Hepatocyte (in vitro differentiated cells): ENCODE measurements around the gene KCND2.
"Not testable (repeated sequence)": the region's sequence is repeated elsewhere in the genome, so short reads cannot be mapped to it uniquely, and the experiment has no call there.

Experiments
- EZH2phosphoT487 ChIP-seq: fragments of 200-600 bp; sonication (generic); IDR thresholded peaks from one replicate; pipeline ENCODE4 v1.6.1; 2018; ENCODE audit warnings: antibody characterized with exemption, mild to moderate bottlenecking, low read depth, moderate library complexity; ENCODE audit not compliant: unreplicated experiment, severe bottlenecking
- TF ChIP-seq, protein P1 (sequence below): fragments of 200-600 bp; sonication (generic); IDR thresholded peaks from 2 replicates; pipeline ENCODE4 v1.5.1; 2016; ENCODE audit warnings: antibody characterized with exemption, mild to moderate bottlenecking; ENCODE audit not compliant: poor library complexity

DNA sequence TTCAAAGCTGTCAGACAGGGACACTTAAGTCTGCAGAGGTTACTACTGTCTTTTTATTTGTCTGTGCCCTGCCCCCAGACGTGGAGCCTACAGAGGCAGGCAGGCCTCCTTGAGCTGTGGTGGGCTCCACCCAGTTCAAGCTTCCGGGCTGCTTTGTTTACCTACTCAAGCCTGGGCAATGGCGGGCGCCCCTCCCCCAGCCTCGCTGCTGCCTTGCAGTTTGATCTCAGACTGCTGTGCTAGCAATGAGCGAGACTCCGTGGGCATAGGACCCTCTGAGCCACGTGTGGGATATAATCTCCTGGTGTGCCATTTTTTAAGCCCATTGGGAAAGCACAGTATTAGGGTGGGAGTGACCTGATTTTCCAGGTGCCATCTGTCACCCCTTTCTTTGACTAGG lies 32.6 kb upstream of the KCND2 start:
- TF ChIP-seq, protein P1, sequence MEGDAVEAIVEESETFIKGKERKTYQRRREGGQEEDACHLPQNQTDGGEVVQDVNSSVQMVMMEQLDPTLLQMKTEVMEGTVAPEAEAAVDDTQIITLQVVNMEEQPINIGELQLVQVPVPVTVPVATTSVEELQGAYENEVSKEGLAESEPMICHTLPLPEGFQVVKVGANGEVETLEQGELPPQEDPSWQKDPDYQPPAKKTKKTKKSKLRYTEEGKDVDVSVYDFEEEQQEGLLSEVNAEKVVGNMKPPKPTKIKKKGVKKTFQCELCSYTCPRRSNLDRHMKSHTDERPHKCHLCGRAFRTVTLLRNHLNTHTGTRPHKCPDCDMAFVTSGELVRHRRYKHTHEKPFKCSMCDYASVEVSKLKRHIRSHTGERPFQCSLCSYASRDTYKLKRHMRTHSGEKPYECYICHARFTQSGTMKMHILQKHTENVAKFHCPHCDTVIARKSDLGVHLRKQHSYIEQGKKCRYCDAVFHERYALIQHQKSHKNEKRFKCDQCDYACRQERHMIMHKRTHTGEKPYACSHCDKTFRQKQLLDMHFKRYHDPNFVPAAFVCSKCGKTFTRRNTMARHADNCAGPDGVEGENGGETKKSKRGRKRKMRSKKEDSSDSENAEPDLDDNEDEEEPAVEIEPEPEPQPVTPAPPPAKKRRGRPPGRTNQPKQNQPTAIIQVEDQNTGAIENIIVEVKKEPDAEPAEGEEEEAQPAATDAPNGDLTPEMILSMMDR: not testable (repeated sequence)
- TF ChIP-seq EZH2phosphoT487: not testable (repeated sequence)
